ENCODE measurements around the gene AMIGO3. TPM values are rescaled to one million over a fixed set of nuclear protein-coding genes. Genes with fewer than 3 reads are reported as not detected.

The AMIGO3 gene, protein sequence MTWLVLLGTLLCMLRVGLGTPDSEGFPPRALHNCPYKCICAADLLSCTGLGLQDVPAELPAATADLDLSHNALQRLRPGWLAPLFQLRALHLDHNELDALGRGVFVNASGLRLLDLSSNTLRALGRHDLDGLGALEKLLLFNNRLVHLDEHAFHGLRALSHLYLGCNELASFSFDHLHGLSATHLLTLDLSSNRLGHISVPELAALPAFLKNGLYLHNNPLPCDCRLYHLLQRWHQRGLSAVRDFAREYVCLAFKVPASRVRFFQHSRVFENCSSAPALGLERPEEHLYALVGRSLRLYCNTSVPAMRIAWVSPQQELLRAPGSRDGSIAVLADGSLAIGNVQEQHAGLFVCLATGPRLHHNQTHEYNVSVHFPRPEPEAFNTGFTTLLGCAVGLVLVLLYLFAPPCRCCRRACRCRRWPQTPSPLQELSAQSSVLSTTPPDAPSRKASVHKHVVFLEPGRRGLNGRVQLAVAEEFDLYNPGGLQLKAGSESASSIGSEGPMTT
- 0.31 and 0.54 TPM in 2 replicates for total RNA-seq

DNA sequence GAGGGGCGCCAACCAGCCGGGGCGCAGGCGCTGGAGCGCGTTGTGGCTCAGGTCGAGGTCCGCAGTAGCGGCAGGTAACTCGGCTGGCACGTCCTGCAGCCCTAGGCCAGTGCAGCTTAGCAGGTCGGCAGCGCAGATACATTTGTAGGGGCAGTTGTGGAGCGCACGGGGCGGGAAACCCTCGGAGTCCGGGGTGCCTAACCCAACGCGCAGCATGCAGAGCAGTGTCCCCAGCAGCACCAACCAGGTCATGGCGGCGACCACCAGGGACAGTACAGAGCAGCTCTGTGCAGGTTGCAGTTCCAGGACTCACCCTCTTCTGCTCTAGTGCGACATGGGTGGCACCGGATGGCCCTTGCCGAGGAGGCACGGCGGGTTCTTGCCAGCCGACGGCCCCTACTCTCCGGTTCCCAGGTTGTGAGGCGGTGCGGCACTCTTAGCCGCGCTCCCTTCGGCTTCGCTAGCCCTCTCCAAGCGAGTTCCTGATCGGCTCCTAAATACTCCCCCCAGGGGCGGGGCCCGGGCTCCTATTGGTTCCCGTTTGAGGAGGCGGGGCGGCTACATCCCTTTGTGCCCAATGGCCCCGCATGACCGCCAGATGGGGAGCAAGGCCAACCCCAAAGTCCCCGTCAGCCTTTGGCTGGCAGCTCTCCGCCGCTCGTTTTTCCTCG lies at the start of gene AMIGO3:
Gene AMIGO3 (minus strand): TSS at position 471 of the 671 bp plus-strand sequence. CDS start 219 bp downstream, at position 252.

DNA sequence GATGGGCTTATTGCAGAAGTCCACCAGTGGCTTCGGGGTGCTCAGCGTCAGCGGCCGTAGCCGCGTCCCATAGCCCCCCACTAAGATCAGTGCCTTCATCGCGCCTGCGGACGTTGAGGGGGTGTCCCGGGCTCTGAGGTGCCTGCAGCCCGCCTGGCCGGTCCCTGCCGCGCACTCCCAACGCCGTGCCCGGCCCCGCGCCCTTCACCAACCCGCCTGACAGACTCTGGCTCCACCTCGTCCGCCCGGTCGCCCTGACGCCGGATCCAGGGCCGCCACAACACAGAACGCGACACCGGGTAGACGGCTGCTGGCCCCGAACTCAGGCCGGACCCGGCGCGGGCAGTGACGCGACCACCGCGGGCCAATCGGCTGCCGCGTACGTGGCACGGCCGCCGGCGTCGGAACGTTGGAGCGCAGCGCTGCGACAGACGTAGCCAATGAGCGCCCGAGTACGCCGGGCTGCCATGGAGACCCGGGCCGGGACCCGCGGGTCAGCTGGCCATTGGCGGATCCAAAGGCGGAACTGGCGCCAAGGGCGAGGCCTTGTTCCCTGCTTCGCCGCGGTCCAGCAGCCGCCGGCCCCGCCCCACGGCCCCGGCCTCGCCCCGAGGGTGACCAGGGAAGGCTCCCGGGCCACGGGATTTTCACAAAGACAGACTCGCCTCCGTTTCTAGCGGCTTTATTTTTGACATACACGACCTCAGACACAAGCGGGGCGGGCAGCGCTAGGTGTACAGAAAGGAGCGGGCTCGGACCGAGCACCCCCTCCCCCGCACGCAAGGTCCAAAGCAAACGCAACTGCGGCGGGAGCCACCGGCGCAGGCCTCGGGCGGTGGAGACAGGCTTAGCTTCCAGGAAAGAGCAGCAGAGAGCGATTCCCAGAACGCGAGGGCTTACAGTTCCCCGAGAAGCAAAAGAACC lies 4.4 kb upstream of the AMIGO3 start, which contains the start of gene GMPPB:
Gene GMPPB (minus strand): TSS at position 324 of the 924 bp plus-strand sequence. CDS start 225 bp downstream, at position 99.

DNA sequence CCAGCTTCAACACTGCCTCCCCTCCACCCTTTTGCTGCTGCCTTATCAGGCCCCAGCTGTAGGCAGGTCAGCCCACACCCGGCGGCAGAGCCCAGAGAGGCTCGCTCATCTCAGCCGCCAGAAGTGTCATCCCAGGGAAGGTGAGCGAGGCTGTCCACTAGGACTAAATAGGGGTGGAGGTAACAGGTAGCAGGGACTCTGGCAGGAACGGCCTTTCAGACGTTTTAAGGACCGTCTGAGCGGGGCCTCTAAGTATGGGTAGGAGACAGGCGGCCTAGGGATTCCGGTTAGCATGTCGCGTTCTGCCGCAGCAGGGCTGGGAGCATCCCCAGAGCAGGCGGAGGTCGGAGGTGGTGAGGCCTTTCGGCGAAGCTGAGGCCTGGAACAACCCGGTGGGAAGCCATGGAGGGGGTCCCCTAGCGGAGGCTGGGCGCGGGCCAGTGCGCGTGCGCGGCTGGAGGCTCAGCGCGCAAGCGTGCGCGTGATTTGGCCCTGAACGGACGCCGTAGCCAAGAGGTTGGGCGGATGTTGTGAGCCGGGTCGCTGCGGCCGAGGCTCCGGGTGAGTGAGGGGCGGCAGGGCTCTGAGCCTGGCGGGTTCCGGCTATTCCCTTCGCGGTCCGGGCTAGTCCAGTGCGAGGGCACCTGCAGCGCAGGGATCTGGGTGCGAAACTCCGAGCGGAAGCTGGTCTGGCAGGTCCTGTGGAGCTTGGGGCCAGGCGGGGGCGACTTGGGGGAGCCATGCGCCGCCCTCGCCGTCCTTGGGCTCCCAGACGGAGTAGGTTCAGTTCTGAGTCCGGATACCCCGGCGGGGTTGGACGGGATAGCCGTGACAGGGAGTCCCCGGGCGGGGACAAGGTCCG lies 30.2 kb downstream of the AMIGO3 start, which contains the start of the genes MST1 and RNF123:
Gene MST1 (minus strand): TSS at position 429 of the 862 bp plus-strand sequence. CDS start 783 bp downstream, outside the sequence.
Gene RNF123 (plus strand): TSS at position 512 of the 862 bp plus-strand sequence. CDS start 1,609 bp downstream, outside the sequence.

DNA sequence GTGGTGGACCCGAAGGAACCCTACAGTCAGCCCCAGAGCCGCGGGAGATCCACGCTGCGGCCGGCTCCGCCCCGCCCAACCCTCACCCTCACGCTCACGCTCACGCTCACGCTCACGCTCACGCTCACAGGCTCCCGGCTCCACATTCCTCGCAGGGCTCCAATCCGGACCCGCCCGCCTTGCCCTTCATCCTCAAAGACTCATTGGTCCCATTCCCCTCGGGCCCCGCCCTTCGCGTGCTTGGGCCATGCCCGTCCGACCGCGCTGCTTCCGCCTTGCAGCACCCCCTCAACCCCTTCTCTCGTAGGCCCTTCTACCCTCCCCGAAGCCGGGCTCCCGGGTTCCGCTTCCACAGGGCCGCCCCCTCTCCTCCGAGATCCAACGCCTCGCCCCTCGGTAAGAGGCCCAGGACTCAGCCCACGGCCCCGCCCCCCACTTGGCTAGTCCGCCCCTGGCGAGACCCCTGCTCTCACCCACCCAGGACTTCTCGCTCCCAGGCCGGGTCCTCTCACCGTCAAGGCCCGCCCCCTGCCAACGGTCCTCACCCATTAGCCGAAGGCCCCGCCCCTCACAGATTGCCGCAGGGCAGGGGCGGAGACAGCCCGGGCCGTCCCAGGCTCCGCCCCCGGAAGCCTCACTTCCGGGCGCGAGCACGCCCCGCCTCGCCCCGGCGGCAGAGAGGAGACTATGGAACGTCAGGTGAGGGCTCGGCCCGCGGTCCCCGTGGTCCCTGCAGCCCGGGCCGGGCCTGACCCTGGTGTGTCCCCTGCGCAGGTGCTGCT lies 45.6 kb downstream of the AMIGO3 start, which contains the start of gene APEH:
Gene APEH (plus strand): TSS at position 637 of the 782 bp plus-strand sequence. CDS start 51 bp downstream, at position 688.

Other genes with a start within 250 kb of the AMIGO3 start
- gene DAG1, start 249.4 kb downstream of the AMIGO3 start, total RNA-seq = 35.4 and 40.0 TPM in 2 replicates
- 0.10 and 0.37 TPM in 2 replicates for gene BSN, start 165.2 kb downstream of the AMIGO3 start, total RNA-seq
- gene APEH, start 45.3 kb downstream of the AMIGO3 start, total RNA-seq = 51.9 and 66.4 TPM in 2 replicates
- 1.4 and 3.1 TPM in 2 replicates for gene MST1, start 30.2 kb downstream of the AMIGO3 start, total RNA-seq
- gene RNF123, start 30.1 kb downstream of the AMIGO3 start, total RNA-seq = 14.2 and 18.6 TPM in 2 replicates
- 18.3 and 23.6 TPM in 2 replicates for gene GMPPB, start 4.3 kb upstream of the AMIGO3 start, total RNA-seq
- gene IP6K1, start 66.9 kb upstream of the AMIGO3 start, total RNA-seq = 41.2 and 42.1 TPM in 2 replicates
- not detected in 2 replicates for gene CDHR4, start 80.2 kb upstream of the AMIGO3 start, total RNA-seq
- gene INKA1, start 83.6 kb upstream of the AMIGO3 start, total RNA-seq = 1.6 and 4.9 TPM in 2 replicates
- gene UBA7, start 94.3 kb upstream of the AMIGO3 start, total RNA-seq = 30.3 and 31.1 TPM in 2 replicates
- gene TRAIP, start 136.9 kb upstream of the AMIGO3 start, total RNA-seq = 1.1 and 7.3 TPM in 2 replicates
- not detected in 2 replicates for gene CAMKV, start 150.2 kb upstream of the AMIGO3 start, total RNA-seq
- 0.34 TPM in 1 of 2 replicates, not detected in the other for gene MST1R, start 184.2 kb upstream of the AMIGO3 start, total RNA-seq
- 8.3 and 11.9 TPM in 2 replicates for gene MON1A, start 210.1 kb upstream of the AMIGO3 start, total RNA-seq
- gene RBM6, start 220.5 kb upstream of the AMIGO3 start, total RNA-seq = 23.6 and 23.7 TPM in 2 replicates

Data from cardiac ventricle fibroblast (primary cell).